B cell (primary cell): Measurements from ENCODE around the gene CTNNA3. TPM values are rescaled to one million over a fixed set of nuclear protein-coding genes. Genes with fewer than 3 reads are reported as not detected.

Experiments
- ATAC-seq: fragments of 200-7000 bp; cut with Tn5 transposase; one replicate; pipeline ENCODE4 v1.10.0; 2021; ENCODE audit warnings: low read depth, mild to moderate bottlenecking, moderate number of reproducible peaks, moderate library complexity
- CTCF ChIA-PET: fragments of 350-600 bp; sonication (Branson Sonifier 250); formaldehyde crosslinking; loops from one replicate; lab custom pipeline; 2021; ENCODE audit warnings: antibody characterized with exemption, inconsistent platforms; lab: Charles Lee
- POLR2A ChIA-PET: fragments of 350-600 bp; sonication (Branson Sonifier 250); formaldehyde crosslinking; loops from one replicate; lab custom pipeline; 2021; ENCODE audit warnings: antibody characterized with exemption; lab: Charles Lee
- DNase-seq: peaks from one replicate; pipeline ENCODE4 v3.0.0; 2013
- H2AFZ ChIP-seq: 2 replicates; pipeline ENCODE4 v1.6.1; 2012; ENCODE audit warnings: mild to moderate bottlenecking, low read depth, low read length; ENCODE audit not compliant: insufficient read depth, poor library complexity, severe bottlenecking
- H3K27ac ChIP-seq, 2 donors: 1 replicate in 1 of 2; 2 replicates in 1 of 2; pipeline ENCODE4 v1.5.1; 2012 to 2013; ENCODE audit warnings: low read length in 2 of 2, mild to moderate bottlenecking in 2 of 2, moderate library complexity in 1 of 2
- H3K27me3 ChIP-seq, 4 experiments: fragments of 200-600 bp in 1 of 4; sonication (generic) in 1 of 4; replicated peaks in 1 of 4; 1 replicate in 2 of 4; 2 replicates in 2 of 4; pipeline versions ENCODE4 v1.6.1 to v1.7.0; 2013 to 2016; ENCODE audit warnings: low read length in 3 of 4, mild to moderate bottlenecking in 2 of 4, mixed read lengths in 1 of 4, moderate library complexity in 1 of 4; ENCODE audit not compliant: insufficient read depth in 4 of 4, control insufficient read depth in 3 of 4; ENCODE audit errors: control extremely low read depth in 1 of 4
- H3K36me3 ChIP-seq, 2 experiments: replicated peaks in 1 of 2; 1 replicate in 1 of 2; 2 replicates in 1 of 2; pipeline versions ENCODE4 v1.6.1 to v1.7.1; 2013; ENCODE audit warnings: low read length in 1 of 2; ENCODE audit not compliant: insufficient read depth in 2 of 2, control insufficient read depth in 1 of 2; ENCODE audit errors: control extremely low read depth in 1 of 2, extremely low read depth in 1 of 2
- H3K4me1 ChIP-seq, 2 donors: fragments of 200-600 bp in 1 of 2; sonication (generic) in 1 of 2; 1 replicate in 1 of 2; 2 replicates in 1 of 2; pipeline versions ENCODE4 v1.5.1 to v1.6.1; 2013 to 2017; ENCODE audit warnings: low read length in 2 of 2; ENCODE audit not compliant: control insufficient read depth in 2 of 2, insufficient read depth in 2 of 2
- H3K4me2 ChIP-seq: replicated peaks from 2 replicates; pipeline ENCODE3; 2012; ENCODE audit warnings: mild to moderate bottlenecking, low read depth, low read length; ENCODE audit not compliant: poor library complexity, severe bottlenecking
- H3K4me3 ChIP-seq, 5 experiments: fragments of 200-600 bp in 1 of 5; sonication (generic) in 1 of 5; 1 replicate in 3 of 5; 2 replicates in 2 of 5; pipeline versions ENCODE4 v1.5.1 to v1.7.0; 2011 to 2016; ENCODE audit warnings: low read length in 4 of 5, mild to moderate bottlenecking in 4 of 5, low read depth in 2 of 5, control low read depth in 1 of 5, moderate library complexity in 1 of 5; ENCODE audit not compliant: insufficient read depth in 1 of 5; ENCODE audit errors: control extremely low read depth in 1 of 5, extremely low read depth in 1 of 5
- H3K79me2 ChIP-seq: fragments of 200-600 bp; sonication (generic); one replicate; pipeline ENCODE4 v1.6.0; 2016; ENCODE audit warnings: low read length; ENCODE audit not compliant: control insufficient read depth, insufficient read depth
- H3K9ac ChIP-seq: fragments of 200-600 bp; sonication (generic); 2 replicates; pipeline ENCODE4 v1.6.1; 2017; ENCODE audit warnings: mild to moderate bottlenecking, low read length, moderate library complexity
- H3K9me3 ChIP-seq, 3 donors: one replicate each; pipeline versions ENCODE4 v1.6.1 to v1.7.1; 2013; ENCODE audit warnings: low read length in 2 of 3; ENCODE audit not compliant: control insufficient read depth in 2 of 3, insufficient read depth in 1 of 3; ENCODE audit errors: control extremely low read depth in 1 of 3
- H4K20me1 ChIP-seq: 2 replicates; pipeline ENCODE4 v1.6.0; 2012; ENCODE audit warnings: mild to moderate bottlenecking, low read length; ENCODE audit not compliant: insufficient read depth, control insufficient read depth, poor library complexity, severe bottlenecking
- H3K27ac Mint-ChIP-seq: one replicate; pipeline ENCODE4 v1.8.0; 2021; ENCODE audit warnings: mixed read lengths
- H3K27me3 Mint-ChIP-seq: one replicate; pipeline ENCODE4 v1.8.0; 2021; ENCODE audit warnings: mixed read lengths
- H3K4me1 Mint-ChIP-seq: one replicate; pipeline ENCODE4 v1.8.0; 2021; ENCODE audit warnings: mixed read lengths
- H3K4me3 Mint-ChIP-seq: one replicate; pipeline ENCODE4 v1.8.0; 2021; ENCODE audit warnings: mixed read lengths
- H3K9me3 Mint-ChIP-seq: one replicate; pipeline ENCODE4 v1.8.0; 2022; ENCODE audit warnings: mixed read lengths; ENCODE audit not compliant: insufficient read depth
- CTCF ChIP-seq: fragments of 200-600 bp; IDR thresholded peaks from one replicate; pipeline ENCODE4 v1.8.0; 2022; ENCODE audit warnings: antibody characterized with exemption, mild to moderate bottlenecking
- EZH2 ChIP-seq: IDR thresholded peaks from 2 replicates; pipeline ENCODE4 v1.6.1; 2012; ENCODE audit warnings: borderline replicate concordance, low read depth, mild to moderate bottlenecking, moderate library complexity, low read length; ENCODE audit not compliant: insufficient read depth, poor library complexity, severe bottlenecking
- WGBS: methylation state at CpG from one replicate; pipeline ENCODE4 v1.1.5; 2013; ENCODE audit warnings: missing lambda C conversion rate; ENCODE audit not compliant: insufficient coverage; 5-methylcytosine and 5-hydroxymethylcytosine counted together
- intact Hi-C: fragments of 100-400 bp; cut with micrococcal nuclease; formaldehyde crosslinking; loops from one replicate; pipeline ENCODE4 v1.10.0; 2022
- polyA plus RNA-seq: library from polyadenylated mRNA; depleted of rRNA; stranded (reverse); fragments of >200 nt; gene quantifications from 2 replicates; pipeline ENCODE4 v1.2.3, GENCODE V29; 2012
- total RNA-seq, 2 donors: library from RNA; stranded (reverse); fragments of 120-200 nt in 1 of 2; gene quantifications; 1 replicate in 1 of 2; 2 replicates in 1 of 2; pipeline versions ENCODE4 v1.2.3 to v1.2.4, GENCODE V29; 2013 to 2022

CTNNA3 gene
- total and polyA plus RNA-seq, 2 donors (not counting 1 experiment from before 2014, with no cell fraction given): 0.01 TPM; not detected in 1

DNA sequence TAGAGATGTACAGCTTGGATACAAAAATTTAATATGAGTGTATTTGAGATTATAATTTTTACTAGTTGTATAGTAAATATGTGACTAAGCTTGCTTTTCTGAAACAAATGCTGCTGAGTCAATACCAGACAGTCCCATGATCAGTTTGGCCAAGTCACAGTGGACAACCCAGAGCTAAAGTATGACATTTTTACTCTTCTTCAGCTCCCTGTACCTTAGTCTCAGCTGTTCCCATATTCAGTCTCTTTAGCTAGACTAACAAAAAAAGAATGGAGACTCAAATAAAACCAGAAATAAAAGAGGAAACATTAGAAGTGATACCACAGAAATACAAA lies 189.3 kb downstream of the CTNNA3 start:
- Mint-ChIP-seq H3K4me3 (no peak overlapping the region), H3K27me3 (peaks cover 3% of the 10 kb centered on the region), H3K27ac (no peak overlapping the region), H3K4me1 (no peaks in the 10 kb centered on the region), H3K9me3 (peaks cover 2% of the 10 kb centered on the region)
- H3K27ac ChIP-seq: no peak overlapping the region
- no peak for ATAC-seq
- no peaks in the 10 kb centered on the region for H3K4me1 ChIP-seq
- no peaks in the 10 kb centered on the region for H3K79me2 ChIP-seq
- H3K4me3 ChIP-seq: no peak overlapping the region
- H3K9me3 ChIP-seq: no peaks in the 10 kb centered on the region
- TF ChIP-seq CTCF: no peak
- TF ChIP-seq EZH2: no peak
- CTCF ChIA-PET: no interaction called here
- no peak overlapping the region for H3K9ac ChIP-seq
- POLR2A ChIA-PET: no interaction called here
- H3K27me3 ChIP-seq: no peaks in the 10 kb centered on the region
- H2AFZ ChIP-seq: no peak overlapping the region
- H3K36me3 ChIP-seq: no peaks in the 10 kb centered on the region
- no peaks in the 10 kb centered on the region for H4K20me1 ChIP-seq
- no peak for DNase-seq
- H3K4me2 ChIP-seq: no peak overlapping the region
- intact Hi-C loops: no loop called here

GRCh38 chr10:67506083-67506756 lies 189.8 kb downstream of the CTNNA3 start:
- no peaks in the 10 kb centered on the region for H4K20me1 ChIP-seq
- no peak overlapping the region for H3K4me3 Mint-ChIP-seq
- H3K79me2 ChIP-seq: no peaks in the 10 kb centered on the region
- CTCF ChIA-PET: interaction anchor here (0.6 kb wide), 1 partner anchor 31 kb away, joined by 3 read pairs; no protein-coding TSS in a partner anchor
- DNase-seq (no peak), ATAC-seq (no peak)
- no CpG with 5 or more reads among the region's 2 CpGs for WGBS
- H2AFZ ChIP-seq: no peak overlapping the region
- no peak overlapping the region for H3K9ac ChIP-seq
- TF ChIP-seq EZH2 (no peak), CTCF (no peak)
- H3K27me3 Mint-ChIP-seq: peaks cover 3% of the 10 kb centered on the region
- H3K27me3 ChIP-seq: no peaks in the 10 kb centered on the region
- no peak overlapping the region for H3K27ac ChIP-seq
- H3K27ac Mint-ChIP-seq: no peak overlapping the region
- H3K9me3 Mint-ChIP-seq: peaks cover 2% of the 10 kb centered on the region
- H3K36me3 ChIP-seq: no peaks in the 10 kb centered on the region
- H3K4me2 ChIP-seq: no peak overlapping the region
- H3K4me1 ChIP-seq: no peaks in the 10 kb centered on the region
- intact Hi-C loops: no loop called here
- no peak overlapping the region for H3K4me3 ChIP-seq
- H3K4me1 Mint-ChIP-seq: no peaks in the 10 kb centered on the region
- POLR2A ChIA-PET: no interaction called here
- H3K9me3 ChIP-seq: no peaks in the 10 kb centered on the region
